ENCODE data around the gene RHEX.
"Not testable (repeated sequence)": the region's sequence is repeated elsewhere in the genome, so short reads cannot be mapped to it uniquely, and the experiment has no call there.

Gene RHEX

GRCh38 chr1:206060844-206061243 lies 7.9 kb downstream of the RHEX start:
- no peak for DNase-seq

DNA sequence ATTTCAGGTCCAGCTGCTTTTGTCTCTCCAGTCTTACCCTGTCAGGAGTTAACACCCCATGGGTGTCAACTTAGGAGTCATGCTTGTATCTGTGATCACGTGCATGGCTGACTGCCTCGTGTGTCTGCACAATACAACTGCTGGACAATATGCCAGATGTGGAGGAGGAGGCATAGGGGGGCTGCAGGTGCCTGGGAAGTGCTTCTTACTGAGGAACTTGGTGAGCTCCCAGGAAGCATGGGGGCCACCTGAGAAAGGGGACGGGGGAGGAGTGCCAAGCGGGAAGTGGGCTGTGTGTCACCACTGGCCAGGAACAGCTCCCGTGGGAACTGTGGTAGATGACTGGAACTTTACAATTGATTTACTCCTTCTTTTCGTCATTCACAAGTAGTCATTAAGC lies 9.5 kb downstream of the RHEX start:
- no peak for DNase-seq

DNA sequence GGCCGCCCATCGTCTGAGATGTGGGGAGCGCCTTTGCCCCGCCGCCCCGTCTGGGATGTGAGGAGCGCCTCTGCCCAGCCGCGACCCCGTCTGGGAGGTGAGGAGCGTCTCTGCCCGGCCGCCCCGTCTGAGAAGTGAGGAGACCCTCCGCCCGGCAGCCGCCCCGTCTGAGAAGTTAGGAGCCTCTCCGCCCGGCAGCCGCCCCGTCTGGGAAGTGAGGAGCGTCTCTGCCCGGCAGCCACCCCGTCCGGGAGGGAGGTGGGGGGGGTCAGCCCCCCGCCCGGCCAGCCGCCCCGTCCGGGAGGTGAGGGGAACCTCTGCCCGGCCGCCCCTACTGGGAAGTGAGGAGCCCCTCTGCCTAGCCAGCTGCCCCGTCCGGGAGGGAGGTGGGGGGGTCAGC lies 11.0 kb downstream of the RHEX start:
- not testable (repeated sequence) for DNase-seq

DNA sequence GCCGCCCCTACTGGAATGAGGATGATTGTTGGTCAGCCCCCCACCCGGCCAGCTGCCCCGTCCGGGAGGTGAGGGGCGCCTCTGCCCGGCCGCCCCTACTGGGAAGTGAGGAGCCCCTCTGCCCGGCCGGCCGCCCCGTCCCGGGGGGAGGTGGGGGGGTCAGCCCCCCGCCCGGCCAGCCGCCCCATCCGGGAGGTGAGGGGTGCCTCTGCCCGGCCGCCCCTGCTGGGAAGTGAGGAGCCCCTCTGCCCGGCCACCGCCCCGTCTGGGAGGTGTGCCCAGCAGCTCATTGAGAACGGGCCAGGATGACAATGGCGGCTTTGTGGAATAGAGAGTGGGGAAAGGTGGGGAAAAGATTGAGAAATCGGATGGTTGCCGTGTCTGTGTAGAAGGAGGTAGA lies 11.5 kb downstream of the RHEX start:
- not testable (repeated sequence) for DNase-seq

- DNase-seq, result no peak
Measured at GRCh38 chr1:206065547-206066145, 12.7 kb downstream of the RHEX start.

DNA sequence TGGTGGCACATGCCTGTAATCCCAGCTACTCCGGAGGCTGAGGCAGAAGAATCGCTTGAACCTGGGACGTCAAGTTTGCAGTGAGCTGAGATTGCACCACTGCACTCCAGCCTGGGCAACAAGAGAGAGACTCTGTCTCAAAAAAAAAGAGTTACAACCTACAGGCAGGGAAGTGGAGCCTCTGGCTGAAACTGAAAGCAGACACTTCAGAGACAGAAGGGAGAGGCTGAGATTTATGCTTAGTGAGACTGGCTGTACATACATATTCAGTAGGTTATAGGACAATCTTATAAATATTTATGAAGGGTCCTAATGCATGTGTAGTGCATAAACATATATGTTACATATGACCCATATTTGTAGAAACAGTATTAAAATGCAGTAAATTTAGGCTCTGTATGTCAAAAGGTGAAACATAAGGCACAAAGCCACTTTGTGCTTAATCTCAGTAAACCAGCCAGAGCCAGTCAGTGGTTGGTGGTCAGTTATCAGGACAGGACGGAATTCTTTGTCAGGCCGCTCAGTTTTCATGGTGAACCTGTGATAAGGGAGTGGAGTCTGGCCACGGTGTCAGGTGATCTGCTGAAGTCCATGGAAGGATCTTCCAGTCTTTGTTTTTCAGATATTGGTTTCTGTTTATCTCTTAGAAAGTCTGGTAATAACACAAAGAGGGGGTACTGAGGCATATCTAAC lies 13.7 kb downstream of the RHEX start:
- no peak for DNase-seq

- no peak for DNase-seq
Measured at GRCh38 chr1:206067486-206068227, 14.7 kb downstream of the RHEX start.

DNA sequence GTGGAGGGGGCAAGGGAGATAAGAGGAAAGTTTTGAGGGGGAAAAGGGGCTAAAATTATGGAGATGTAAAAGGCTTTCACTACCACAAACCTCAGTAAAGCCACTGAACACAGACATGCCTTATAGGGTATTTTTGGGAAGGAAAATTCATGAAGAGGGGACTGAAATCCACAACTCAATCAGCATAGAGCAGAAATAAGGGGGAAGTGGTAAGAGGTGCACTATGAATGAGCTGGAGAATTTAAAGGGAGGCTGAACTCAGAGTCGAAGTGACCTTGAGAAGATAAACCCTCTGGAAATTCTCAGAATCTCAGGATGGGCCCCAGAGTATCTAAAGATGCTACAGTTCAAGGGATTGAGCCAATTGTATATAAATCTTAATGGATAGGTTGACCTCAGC lies 15.3 kb downstream of the RHEX start:
- DNase-seq, result no peak

- DNase-seq, result no peak
Measured at GRCh38 chr1:206070627-206071304, 17.8 kb downstream of the RHEX start.

GRCh38 chr1:206074839-206075238 lies 21.9 kb downstream of the RHEX start:
- DNase-seq, result no peak

DNA sequence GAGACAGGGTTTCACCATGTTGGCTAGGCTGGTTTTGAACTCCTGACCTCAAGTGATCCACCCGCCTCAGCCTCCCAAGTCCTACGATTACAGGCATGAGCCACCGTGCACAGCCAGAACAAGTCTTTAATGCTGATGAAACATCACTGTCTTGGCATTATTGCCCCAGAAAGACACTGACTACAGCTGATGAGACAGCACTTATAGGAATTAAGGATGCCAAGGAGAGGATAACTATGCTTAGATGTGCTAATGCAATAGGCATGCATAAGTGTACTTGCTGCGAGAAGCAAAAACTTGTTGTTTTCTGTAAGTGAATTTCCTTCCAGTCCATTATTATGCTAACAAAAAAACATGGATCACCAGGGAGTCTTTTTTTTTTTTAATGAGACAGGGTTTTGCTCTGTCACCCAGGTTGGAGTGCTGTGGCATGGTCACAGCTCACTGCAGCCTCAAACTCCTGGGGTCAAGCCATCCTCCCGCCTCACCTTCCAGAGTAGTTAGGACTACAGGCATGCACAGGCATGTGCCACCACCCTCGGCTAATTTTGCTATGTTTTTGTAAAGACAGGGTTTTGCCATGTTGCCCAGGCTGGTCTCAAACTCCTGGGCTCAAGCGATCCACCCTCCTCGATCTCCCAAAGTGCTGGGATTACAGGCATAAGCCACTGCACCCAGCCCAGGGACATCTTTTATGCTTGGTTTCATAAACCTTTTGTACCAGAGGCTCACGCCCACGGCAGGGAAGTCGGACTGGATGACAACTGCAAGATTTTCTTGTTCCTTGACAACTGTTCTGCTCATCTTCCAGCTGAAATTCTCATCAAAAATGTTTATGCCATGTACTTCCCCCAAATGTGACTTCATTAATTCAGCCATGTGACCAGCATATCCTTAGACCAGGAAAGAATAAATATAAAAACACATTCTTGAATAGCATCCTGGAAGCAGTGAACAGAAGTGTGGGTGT lies 23.1 kb downstream of the RHEX start:
- DNase-seq, result no peak

GRCh38 chr1:206079135-206079534 lies 26.2 kb downstream of the RHEX start:
- DNase-seq, result no peak

DNA sequence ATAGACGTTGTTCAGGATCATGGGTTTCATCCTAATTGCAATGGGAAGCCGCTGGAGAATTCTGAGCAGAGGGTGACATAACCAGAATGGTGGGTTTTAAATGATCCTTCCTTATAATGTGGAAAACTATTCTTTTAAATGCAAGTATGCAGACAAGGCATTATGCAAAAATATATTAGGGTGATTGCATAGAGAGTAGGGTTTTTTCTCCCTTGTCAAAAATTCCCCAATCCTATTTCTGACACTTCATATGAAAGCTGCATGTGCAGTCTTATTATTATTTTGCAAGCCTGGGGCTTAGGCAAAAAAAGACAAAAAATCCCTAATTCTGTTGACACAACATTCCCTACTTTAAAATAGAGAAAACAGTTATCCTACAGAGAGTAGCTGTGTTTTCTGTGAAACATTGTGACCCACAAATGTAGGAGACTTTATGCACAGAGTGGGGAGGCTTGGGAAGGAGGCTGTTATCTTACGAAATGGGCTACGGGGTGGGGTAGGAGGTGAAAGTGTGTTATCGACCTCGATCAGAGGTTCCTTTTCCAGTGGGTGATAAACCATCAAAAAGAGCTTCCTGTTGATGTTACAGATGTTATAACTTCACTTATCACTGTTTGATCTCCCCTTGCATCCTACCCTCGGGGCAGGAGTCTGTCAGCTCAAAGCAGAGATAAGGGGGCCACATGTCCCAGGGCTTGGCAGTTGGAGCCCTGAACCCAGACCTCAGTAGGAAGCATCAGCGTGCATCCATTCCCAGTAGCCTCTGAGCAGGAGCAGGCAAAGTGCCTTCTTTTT lies 27.2 kb downstream of the RHEX start:
- no peak for DNase-seq

DNA sequence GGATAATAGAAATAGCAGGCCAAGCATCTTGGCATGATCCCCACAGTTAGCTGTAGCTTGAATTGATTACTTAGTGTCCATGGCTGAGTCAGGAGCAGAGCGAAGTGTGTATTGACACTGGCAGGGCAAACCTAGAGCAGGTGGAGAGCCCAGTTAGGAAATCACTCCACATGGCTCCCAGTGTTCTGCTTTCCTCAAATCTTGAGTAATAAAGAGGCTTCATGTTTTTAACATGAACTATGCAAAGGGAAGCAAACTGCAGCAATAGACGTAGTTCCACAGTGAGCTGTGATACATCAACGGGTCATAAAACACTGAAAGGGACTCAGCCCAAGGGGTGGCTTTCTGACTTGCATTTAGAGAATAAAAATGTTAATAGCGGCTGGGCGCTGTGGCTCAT lies 28.9 kb downstream of the RHEX start:
- no peak for DNase-seq

- DNase-seq, result no peak
Measured at GRCh38 chr1:206082831-206083695, 30.1 kb downstream of the RHEX start.

DNA sequence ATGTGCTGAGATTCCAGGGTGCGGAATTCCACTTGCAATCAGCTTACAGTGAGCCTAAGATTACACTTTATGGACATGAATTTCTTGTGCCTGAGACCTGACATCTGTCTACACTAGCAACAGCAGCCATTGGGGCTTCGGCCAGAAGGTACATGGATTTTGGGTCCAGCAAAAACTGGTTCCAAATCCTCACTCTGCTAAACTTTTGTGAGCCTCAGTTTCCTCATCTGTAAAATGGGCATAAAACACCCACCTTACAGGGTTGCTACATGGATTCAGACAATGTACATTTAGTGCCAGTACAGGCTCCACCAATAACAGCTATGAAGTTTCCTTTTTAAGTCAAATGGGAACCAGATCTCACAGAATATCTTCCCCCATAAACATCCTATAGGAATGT lies 30.8 kb downstream of the RHEX start:
- no peak for DNase-seq

DNA sequence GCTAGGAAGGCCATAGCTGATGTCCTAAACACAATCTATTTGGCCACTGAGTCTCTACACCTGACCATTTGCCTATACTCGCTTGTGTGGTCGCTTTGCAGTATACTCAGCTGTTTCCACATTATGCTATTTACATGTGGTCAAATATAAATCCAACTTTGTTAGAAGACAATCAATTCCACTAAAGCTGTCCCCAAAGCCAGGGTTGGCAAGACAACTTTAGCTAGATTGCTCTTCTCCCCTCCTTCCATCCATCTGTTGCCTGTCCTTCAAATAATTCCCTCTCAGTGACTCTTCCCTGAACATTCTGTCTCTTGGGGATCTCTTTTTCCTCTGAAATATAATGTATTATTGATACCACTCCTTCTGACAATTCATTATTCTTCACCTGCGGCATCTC lies 34.1 kb downstream of the RHEX start:
- DNase-seq, result no peak

DNA sequence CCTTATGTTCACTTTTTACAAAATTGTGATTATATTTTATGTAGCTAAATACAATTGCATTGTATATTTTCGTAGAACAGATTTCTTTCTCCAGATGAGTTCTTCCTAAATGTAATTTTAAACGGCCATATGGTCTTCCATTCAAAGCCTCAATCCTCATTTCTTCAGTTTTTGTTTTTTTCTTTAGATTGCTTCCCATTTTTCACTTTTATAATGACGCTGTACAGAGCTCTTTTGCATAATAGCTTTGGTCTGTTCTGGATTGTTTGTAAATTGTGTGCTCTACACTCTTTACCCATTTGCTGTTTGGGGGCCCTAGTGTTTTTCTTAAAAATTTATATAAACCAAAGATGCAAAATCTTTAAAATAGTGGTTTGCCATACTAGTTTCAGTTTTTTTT lies 36.4 kb downstream of the RHEX start:
- no peak for DNase-seq

- no peak for DNase-seq
Measured at GRCh38 chr1:206094024-206094423, 41.1 kb downstream of the RHEX start.

DNA sequence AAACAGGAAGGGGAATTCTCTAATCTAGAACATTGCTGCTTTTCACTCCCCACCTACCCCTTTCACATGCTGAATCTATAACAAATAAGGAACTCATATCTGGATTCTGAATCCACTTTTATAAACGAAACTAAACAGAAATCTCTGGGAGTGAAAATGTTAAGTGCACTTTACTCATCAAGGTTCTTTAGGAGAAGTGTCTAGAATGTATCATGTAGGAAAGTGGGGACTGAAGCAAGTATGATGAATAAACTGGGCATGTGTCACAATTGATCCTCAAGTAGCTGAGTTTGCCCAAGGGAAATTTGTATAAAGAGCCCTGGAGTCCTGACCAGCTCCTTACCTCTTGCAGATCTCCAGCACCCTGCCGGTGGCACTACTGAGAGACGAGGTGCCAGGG lies 44.4 kb downstream of the RHEX start:
- no peak for DNase-seq

Measured in CD4-positive, alpha-beta T cell treated with Interleukin-4 for 4 hours (primary cell).